ENCODE measurements around the gene MLPH.

DNA sequence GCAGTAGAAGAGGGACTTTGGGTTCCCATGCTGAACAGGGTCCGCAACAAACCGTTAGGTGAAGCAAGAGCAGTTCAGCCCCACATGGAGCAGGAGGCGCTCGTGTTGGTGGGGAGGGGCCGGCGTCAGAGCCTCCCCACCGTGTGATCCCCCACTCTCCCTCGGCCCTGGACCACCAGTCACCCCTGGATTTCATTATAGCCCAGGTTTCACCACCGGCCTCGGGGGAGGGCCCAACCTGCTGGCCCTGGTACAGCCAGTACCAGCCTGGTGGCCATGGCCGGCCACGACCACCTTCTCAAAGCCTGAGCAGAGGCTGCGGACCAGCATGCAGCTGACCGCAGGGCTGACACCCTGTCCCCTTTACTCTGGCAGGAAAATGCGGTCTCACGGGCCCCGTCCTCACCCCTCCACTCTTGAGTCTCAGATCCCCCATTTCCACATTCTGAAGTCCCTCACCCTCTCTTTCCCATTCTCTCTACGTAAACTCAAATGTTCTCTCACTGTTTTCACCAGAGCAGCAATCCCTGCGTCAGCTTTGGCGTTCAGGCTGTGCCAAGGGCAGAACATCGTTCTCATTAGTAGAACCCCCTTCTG, 8.6 kb downstream of the MLPH start:
- TF ChIP-seq, protein P1, sequence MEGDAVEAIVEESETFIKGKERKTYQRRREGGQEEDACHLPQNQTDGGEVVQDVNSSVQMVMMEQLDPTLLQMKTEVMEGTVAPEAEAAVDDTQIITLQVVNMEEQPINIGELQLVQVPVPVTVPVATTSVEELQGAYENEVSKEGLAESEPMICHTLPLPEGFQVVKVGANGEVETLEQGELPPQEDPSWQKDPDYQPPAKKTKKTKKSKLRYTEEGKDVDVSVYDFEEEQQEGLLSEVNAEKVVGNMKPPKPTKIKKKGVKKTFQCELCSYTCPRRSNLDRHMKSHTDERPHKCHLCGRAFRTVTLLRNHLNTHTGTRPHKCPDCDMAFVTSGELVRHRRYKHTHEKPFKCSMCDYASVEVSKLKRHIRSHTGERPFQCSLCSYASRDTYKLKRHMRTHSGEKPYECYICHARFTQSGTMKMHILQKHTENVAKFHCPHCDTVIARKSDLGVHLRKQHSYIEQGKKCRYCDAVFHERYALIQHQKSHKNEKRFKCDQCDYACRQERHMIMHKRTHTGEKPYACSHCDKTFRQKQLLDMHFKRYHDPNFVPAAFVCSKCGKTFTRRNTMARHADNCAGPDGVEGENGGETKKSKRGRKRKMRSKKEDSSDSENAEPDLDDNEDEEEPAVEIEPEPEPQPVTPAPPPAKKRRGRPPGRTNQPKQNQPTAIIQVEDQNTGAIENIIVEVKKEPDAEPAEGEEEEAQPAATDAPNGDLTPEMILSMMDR (IDR thresholded peaks at IDR 0.05): no peak
- no peak for TF ChIP-seq ZFX (IDR thresholded peaks at IDR 0.05; ENCODE audit: borderline replicate concordance)

Data from 22Rv1 (cell line).